GM19463 (cell line): ENCODE measurements around the gene U2AF2.

Source experiments
- ATAC-seq: cut with Tn5 transposase; IDR thresholded peaks from one replicate; pipeline ENCODE4 v1.9.1; 2021; ENCODE audit warnings: mild to moderate bottlenecking, moderate library complexity; ENCODE audit not compliant: unreplicated experiment

The U2AF2 gene

GRCh38 chr19:55654868-55655647, at the start of gene U2AF2:
TSS of gene U2AF2 (plus strand) at chr19:55655035. CDS start at chr19:55655105, 70 bp downstream.
- ATAC-seq, result peak; percentile 31

DNA sequence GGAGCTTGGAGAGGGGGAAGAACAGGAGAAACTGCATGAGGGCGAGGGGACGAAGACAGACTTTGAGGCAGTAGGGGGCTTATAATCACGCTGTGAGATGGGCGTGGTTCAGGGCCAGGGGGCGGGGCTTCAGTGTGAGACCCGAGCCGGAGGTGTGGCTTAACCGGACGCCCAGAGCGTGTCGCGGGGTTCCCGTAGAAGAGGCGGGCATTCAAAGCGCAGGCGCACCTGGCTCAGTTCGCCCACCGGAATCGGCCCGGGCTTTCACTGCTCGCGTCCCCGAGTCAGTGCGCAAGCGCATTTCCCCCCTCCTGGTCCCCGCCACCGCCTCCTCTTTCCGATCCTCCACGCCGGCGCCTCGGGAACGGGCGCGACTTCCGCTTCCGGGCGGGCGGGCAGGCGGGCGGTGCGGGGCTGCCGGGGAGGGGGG, 49.6 kb upstream of the U2AF2 start:
- ATAC-seq, result peak; percentile 69

DNA sequence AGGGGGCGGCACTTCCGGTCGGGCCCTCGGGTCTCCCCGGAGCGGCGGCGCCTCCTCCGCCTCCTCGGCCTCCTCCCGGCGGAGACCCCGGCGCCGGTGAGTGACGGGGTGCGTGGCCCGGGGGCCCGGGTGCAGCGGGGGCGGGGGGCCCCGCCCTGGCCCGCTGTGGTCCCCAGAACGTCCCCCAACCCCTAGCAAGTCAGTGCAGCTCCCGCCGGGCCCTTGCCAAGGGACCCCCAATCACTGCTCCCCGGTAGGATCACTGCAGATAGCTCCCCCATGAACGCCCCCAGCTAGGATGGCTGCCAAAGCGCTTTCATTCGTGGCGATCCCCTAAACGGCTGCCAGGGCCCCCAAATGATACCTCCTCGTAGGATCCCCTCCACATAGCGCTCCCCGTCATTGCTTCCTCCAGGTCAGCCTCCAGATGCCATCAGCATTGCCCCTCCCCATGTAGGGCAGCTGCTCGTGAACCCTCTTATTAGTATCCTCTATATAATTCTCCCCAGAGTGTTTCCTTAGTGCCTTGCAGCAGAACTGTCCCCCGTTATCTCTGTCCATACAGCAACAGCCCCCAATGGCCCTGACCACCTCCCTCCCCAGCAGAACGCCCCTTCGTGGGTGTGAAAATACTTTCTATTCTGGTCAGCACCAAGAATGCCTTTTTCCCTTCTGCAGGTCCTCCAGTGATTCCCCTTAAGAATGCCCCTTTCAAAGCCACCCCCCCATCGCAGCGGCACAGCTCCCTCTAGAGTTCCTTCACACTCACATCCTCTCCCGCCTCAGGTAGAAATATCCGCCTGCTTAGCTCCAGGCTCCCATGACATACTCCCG, 49.0 kb upstream of the U2AF2 start, which contains the start of gene ZNF865:
Gene ZNF865 (plus strand): TSS at position 11 of the 834 bp plus-strand sequence. CDS start 7,972 bp downstream, outside the sequence.
- peak; percentile 33 for ATAC-seq

DNA sequence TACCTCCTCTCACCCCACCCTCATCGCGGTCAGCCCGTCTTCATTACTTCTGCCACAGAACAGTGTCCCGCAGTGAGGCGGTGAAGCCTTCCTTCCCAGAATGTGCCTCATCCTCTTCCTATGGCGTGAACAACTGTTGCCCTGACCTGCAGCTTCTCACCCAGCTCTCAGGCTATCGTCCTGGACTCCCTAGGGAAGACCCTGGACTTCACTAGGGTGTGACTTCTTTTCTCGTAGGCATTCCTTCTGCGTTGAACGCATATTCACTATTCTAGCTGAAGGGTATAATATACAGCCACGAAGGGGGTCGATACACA, 48.4 kb upstream of the U2AF2 start:
- ATAC-seq, result no peak

DNA sequence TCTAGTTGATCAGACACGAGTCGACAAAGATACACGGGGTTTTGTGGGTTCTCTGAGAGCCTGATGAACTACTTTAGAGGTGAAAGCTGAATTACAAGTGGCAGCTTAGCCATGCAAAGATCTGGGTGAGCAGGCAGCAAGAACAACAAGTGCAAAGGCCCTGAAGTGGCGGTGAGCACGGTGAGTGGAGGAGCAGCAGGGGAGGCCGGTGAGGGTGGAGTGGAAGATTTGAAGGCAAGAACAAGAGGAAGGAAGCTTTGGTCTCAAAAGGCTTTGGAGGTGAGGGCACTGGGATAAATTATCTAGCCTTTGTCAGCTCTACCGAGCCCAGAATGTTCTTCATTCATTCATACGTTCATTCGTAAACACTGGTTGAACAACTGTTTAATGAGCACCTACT, 48.0 kb upstream of the U2AF2 start:
- ATAC-seq, result no peak

- ATAC-seq, result no peak
Measured at GRCh38 chr19:55609326-55609725, 45.5 kb upstream of the U2AF2 start.

DNA sequence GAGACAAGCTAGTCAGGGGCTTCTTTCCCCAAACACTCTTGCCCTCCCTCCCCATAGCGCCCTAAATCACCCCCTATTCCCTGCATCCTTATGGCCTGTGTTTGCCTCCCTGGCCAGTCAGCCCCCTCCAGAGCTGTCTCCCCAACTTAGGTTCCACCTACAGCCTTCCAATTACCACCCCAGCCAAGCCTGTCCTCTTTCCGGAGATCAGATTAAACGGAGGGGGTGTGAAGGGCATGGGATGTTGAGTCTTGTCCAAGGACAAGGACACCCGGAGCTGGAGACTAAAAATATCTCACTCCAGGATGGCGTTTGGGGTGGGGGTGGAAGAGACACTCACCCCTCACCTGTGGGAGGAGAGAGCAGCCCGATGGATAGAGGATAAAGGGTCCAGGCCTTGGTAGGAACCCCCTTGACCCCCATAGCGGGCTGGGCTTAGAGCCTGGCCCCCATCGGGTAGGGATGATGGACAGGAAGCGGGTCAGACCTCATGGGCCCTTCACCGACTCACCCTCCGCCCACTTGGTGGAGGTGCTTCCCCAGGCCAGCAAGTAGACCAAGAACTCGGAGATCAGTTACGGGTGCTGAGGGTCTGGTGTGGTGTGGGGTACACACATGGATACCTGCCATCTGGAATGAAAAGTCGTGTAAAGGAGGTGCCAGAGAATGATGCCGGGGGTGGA, 43.4 kb upstream of the U2AF2 start:
- ATAC-seq, result no peak

GRCh38 chr19:55611983-55612645, 42.7 kb upstream of the U2AF2 start:
- no peak for ATAC-seq

GRCh38 chr19:55613396-55613795, 41.4 kb upstream of the U2AF2 start:
- ATAC-seq, result no peak

- no peak for ATAC-seq
Measured at GRCh38 chr19:55613930-55614710, 40.7 kb upstream of the U2AF2 start.

GRCh38 chr19:55614711-55615542, 39.9 kb upstream of the U2AF2 start:
- ATAC-seq, result no peak

- ATAC-seq, result no peak
Measured at GRCh38 chr19:55615543-55616394, 39.1 kb upstream of the U2AF2 start.

GRCh38 chr19:55616395-55616875, 38.4 kb upstream of the U2AF2 start:
- ATAC-seq, result no peak

DNA sequence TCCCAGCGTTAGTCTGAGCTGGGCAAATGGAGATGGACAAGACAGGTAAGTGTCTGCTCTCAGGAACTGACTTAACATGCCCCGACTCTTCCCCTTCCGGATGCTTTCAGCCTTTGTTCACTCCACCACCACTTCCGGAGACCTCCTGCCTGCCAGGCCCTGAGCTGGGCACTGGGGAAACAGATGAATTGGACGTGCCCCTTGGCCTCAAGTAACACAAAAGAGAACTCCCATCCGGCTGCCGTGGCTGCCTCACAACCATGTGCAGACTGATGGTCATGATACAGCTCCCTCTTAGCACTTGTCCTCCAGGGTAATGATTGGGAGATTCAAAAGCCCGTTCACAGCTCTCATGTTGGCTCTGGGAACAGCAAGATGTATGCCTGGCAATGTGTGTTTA, 37.4 kb upstream of the U2AF2 start:
- ATAC-seq, result no peak

DNA sequence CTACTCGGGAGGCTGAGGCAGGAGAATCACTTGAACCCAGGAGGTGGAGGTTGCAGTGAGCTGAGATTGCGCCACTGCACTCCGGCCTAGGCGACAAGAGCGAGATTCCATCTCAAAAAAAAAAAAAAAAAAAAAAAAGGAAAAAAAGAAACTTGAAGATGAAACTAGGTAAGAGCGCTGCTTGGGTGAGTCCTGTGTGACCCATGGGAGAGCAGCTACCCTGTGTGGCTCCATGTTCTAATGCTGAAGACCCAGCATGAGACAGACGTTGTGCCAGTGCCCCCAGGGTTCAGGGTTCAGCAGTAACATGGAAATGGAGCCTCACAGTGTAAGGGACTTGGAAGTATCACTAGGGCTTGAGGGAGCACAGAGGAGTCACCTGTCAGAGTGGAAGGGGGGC, 36.4 kb upstream of the U2AF2 start:
- ATAC-seq, result no peak

- ATAC-seq, result no peak
Measured at GRCh38 chr19:55619286-55619685, 35.5 kb upstream of the U2AF2 start.

DNA sequence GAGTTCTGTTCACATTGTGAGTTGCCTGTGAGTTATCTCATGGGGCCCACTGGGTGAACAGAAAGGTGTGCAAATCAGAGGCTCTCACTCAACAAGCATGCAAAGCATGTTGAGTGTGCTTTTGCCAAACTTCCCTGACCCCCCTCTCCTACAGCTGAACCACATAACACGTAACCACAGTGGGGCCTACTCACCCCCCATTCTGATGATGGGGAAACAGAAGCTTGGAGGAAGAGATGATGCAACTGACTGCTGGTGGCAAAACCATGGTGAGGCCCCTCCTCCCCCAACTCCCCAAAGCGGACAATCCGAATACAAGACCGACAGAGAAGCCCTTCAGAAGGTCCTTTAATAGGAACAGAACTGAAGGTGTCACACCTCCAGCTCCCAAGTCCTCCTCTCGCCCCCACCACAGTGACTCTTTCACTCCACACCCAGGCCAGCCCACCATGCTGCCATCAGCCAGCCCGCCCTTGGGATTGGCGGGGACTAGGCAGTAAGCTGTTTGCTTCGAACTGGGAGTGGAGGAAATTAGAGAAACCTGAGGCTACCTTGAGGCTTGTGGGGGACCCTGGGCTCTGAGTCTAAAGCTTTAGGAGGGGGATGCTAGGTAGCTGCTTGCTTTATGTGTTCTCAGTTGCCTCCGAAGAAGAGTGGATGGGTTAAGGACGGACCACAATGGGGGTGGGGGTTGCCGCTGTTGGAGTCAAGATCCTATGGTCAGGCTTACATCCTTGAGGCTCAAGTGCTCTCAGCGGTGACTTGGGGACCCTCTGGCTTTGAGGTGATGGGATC, 34.2 kb upstream of the U2AF2 start:
- ATAC-seq, result no peak
